ENCODE results near the gene HIPK2.

Gene HIPK2

DNA sequence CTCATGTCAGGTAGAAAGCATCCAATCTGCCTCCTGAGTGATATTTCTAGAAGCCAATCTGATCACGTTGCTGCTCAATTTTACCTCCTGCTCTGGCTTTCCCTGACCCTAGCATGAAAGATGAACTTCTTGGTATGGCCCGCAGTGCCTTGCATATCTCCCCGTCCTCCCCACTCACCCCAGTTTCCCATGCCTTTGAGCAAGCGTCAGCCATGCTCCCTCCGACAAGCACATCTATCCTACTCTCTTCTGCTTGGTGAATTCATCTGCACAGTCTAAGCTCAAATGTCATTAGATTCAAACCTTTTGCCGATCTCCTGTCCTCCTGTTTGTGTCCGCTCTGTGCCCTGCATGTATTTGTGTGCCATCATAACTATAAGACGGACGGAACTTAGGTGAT is 45.1 kb upstream of the HIPK2 start:
- TF ChIP-seq, protein P1, sequence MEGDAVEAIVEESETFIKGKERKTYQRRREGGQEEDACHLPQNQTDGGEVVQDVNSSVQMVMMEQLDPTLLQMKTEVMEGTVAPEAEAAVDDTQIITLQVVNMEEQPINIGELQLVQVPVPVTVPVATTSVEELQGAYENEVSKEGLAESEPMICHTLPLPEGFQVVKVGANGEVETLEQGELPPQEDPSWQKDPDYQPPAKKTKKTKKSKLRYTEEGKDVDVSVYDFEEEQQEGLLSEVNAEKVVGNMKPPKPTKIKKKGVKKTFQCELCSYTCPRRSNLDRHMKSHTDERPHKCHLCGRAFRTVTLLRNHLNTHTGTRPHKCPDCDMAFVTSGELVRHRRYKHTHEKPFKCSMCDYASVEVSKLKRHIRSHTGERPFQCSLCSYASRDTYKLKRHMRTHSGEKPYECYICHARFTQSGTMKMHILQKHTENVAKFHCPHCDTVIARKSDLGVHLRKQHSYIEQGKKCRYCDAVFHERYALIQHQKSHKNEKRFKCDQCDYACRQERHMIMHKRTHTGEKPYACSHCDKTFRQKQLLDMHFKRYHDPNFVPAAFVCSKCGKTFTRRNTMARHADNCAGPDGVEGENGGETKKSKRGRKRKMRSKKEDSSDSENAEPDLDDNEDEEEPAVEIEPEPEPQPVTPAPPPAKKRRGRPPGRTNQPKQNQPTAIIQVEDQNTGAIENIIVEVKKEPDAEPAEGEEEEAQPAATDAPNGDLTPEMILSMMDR (IDR thresholded peaks at IDR 0.05) = no peak
- no peak overlapping the region for H3K4me2 ChIP-seq (ENCODE audit: low read length)
- no peak overlapping the region for H3K27ac ChIP-seq
- no peak overlapping the region for H3K9ac ChIP-seq
- no peaks in the 10 kb centered on the region for H3K27me3 ChIP-seq (ENCODE audit: control insufficient read depth, insufficient read depth, low read length)
- H3K9me3 ChIP-seq (ENCODE audit: control insufficient read depth, low read length) = no peaks in the 10 kb centered on the region
- H3K4me1 ChIP-seq = no peaks in the 10 kb centered on the region
- no peak overlapping the region for H3K4me3 ChIP-seq (ENCODE audit: low read depth, low read length)
- H2AFZ ChIP-seq = no peak overlapping the region
- H3K36me3 ChIP-seq (ENCODE audit: control insufficient read depth, insufficient read depth, low read length) = no peaks in the 10 kb centered on the region
- H3K79me2 ChIP-seq = no peaks in the 10 kb centered on the region

DNA sequence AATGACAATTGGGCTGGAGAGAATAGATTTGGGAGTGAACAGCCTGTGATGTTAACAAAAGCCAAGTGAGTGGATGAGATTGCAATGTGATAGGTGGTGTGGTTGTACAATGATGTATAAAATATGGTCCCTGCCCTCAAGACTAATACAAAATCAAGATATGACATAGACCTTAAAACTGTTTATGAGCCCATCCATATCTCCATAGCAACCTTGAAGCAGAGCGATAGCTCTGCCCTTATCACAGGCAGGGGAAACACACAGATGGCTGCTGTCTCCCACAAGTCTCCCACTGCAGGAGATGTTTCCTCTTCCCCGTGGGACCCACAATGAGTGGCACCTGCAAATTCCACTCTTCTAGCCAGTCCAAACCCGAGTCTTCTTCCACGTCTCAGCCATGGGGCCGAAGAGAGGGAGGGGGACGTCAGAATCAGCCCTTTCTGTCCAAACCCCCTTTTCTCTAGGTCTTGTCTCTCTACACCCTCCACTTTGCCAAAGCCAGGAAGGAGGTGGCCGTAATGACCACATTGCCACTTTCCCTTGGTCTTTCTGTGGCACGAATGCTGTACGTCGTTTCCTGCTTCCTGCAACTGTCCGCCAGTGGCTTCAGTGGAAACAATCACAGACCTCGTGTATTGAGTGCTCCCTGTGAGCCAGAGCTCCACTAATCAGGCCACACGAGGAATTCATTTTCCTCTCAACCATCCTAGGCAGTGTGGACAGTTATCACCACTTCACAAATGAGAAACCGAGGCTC is 43.7 kb upstream of the HIPK2 start:
- Histone ChIP-seq H3K9ac (no peak overlapping the region), H3K4me3 (ENCODE audit: low read depth, low read length) (no peak overlapping the region), H3K27ac (no peak overlapping the region), H3K36me3 (ENCODE audit: control insufficient read depth, insufficient read depth, low read length) (no peaks in the 10 kb centered on the region), H3K79me2 (no peaks in the 10 kb centered on the region), H3K27me3 (ENCODE audit: control insufficient read depth, insufficient read depth, low read length) (no peaks in the 10 kb centered on the region), H2AFZ (no peak overlapping the region), H3K4me2 (ENCODE audit: low read length) (no peak overlapping the region), H3K4me1 (no peaks in the 10 kb centered on the region), H3K9me3 (ENCODE audit: control insufficient read depth, low read length) (no peaks in the 10 kb centered on the region)
- TF ChIP-seq, protein P1 (IDR thresholded peaks at IDR 0.05) = no peak

DNA sequence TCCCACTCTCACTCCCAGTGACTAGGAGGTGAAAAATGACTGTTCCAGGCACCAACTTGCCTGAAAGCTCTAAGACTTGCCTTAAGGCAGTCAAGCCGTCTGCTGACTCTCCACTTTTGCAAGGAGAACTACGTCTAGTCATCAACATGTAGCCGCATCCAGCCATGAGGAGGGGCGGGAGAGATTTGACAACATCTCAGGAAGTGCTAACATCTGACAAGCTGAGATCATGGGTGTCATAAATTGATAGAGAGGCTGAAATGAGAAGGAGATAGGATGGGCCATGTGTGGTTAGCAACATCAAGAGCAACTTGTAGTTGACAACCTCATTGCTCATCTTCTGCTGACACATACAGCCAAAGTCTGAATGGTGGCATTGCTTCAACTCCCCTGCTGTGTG is 42.3 kb upstream of the HIPK2 start:
- Histone ChIP-seq H3K9me3 (ENCODE audit: control insufficient read depth, low read length) (no peaks in the 10 kb centered on the region), H3K27ac (no peak overlapping the region), H3K36me3 (ENCODE audit: control insufficient read depth, insufficient read depth, low read length) (no peaks in the 10 kb centered on the region), H3K4me2 (ENCODE audit: low read length) (no peak overlapping the region), H3K4me3 (ENCODE audit: low read depth, low read length) (no peak overlapping the region), H2AFZ (no peak overlapping the region), H3K79me2 (no peaks in the 10 kb centered on the region), H3K27me3 (ENCODE audit: control insufficient read depth, insufficient read depth, low read length) (no peaks in the 10 kb centered on the region), H3K9ac (no peak overlapping the region), H3K4me1 (no peaks in the 10 kb centered on the region)
- TF ChIP-seq, protein P1 (IDR thresholded peaks at IDR 0.05) = no peak

DNA sequence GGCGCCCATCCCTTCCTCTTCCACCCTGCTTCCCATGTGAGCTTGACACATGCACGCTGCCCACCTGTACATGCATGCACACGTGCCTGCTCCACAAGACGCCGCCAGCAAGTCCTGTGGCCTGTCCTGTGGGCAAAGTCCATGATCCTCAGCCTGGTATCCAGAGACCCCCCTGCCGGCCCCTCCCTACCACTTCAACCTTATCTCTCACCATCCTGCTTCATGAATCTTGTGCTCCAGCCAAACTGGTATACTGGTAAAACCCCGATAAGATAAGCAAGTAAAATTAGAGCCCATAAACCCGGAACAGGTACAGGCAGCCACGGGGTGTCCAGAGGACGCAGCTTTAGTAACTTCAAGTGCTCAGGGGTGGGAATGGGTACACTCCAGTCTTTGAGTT is 39.5 kb upstream of the HIPK2 start:
- H3K27ac ChIP-seq = no peak overlapping the region
- H3K79me2 ChIP-seq = no peaks in the 10 kb centered on the region
- TF ChIP-seq, protein P1 (IDR thresholded peaks at IDR 0.05) = no peak

DNA sequence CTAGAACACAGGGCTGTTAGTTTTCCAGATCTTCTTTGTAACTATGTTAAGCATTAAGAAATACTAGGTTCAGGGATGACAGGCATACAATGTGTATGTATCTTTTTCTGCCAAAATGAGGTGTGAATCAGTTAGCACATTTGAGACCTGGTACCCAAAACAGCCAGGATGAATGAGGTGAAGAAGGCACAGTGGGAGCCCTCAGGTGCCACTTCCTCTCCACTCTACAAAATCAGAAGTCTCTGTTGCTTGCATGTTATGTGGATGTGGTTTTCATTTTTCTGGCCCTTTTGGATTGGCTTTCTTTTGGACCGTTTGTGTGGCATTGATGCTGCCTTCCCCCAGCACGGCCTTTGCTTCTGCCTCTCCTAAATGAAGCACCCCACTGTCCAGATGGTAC is 35.9 kb upstream of the HIPK2 start:
- H3K4me1 ChIP-seq = no peaks in the 10 kb centered on the region

More for the DNA sequence above, 39.5 kb upstream of the HIPK2 start:
- Histone ChIP-seq H3K9me3 (ENCODE audit: control insufficient read depth, low read length) (no peaks in the 10 kb centered on the region), H3K4me2 (ENCODE audit: low read length) (no peak overlapping the region), H3K36me3 (ENCODE audit: control insufficient read depth, insufficient read depth, low read length) (no peaks in the 10 kb centered on the region), H3K4me1 (no peaks in the 10 kb centered on the region), H3K9ac (no peak overlapping the region), H3K4me3 (ENCODE audit: low read depth, low read length) (no peak overlapping the region), H3K27me3 (ENCODE audit: control insufficient read depth, insufficient read depth, low read length) (no peaks in the 10 kb centered on the region), H2AFZ (no peak overlapping the region)

More for the DNA sequence above, 35.9 kb upstream of the HIPK2 start:
- Histone ChIP-seq H3K4me3 (ENCODE audit: low read depth, low read length) (no peak overlapping the region), H2AFZ (no peak overlapping the region), H3K27me3 (ENCODE audit: control insufficient read depth, insufficient read depth, low read length) (no peaks in the 10 kb centered on the region), H3K9ac (no peak overlapping the region), H3K27ac (no peak overlapping the region), H3K4me2 (ENCODE audit: low read length) (no peak overlapping the region), H3K79me2 (no peaks in the 10 kb centered on the region), H3K9me3 (ENCODE audit: control insufficient read depth, low read length) (no peaks in the 10 kb centered on the region), H3K36me3 (ENCODE audit: control insufficient read depth, insufficient read depth, low read length) (no peaks in the 10 kb centered on the region)
- TF ChIP-seq, protein P1 (IDR thresholded peaks at IDR 0.05) = no peak
